Activated B cell treated with CpG ODN at 0.5 μM for 24 hours (primary cell): ENCODE results near the gene S100Z. TPM values are rescaled to one million over a fixed set of nuclear protein-coding genes. Genes with fewer than 3 reads are reported as not detected.
"Not testable (repeated sequence)": the region's sequence is repeated elsewhere in the genome, so short reads cannot be mapped to it uniquely, and the experiment has no call there.

Experiments
- ATAC-seq: fragments of 200-7000 bp; cut with Tn5 transposase; one replicate; pipeline ENCODE4 v1.10.0; 2021; ENCODE audit warnings: low read depth, mild to moderate bottlenecking, moderate library complexity
- CTCF ChIA-PET: fragments of 350-600 bp; sonication (Branson Sonifier 250); formaldehyde crosslinking; loops from one replicate; lab custom pipeline; 2021; ENCODE audit warnings: antibody characterized with exemption; lab: Charles Lee
- POLR2A ChIA-PET: fragments of 350-600 bp; sonication (Branson Sonifier 250); formaldehyde crosslinking; loops from one replicate; lab custom pipeline; 2021; ENCODE audit warnings: antibody characterized with exemption; lab: Charles Lee
- DNase-seq: peaks from one replicate; pipeline ENCODE4 v3.0.0; 2022
- H3K27ac Mint-ChIP-seq: one replicate; pipeline ENCODE4 v1.8.0; 2020; ENCODE audit warnings: mixed read lengths
- H3K27me3 Mint-ChIP-seq: one replicate; pipeline ENCODE4 v1.8.0; 2021; ENCODE audit warnings: mixed read lengths
- H3K36me3 Mint-ChIP-seq: one replicate; pipeline ENCODE4 v1.8.0; 2021; ENCODE audit warnings: low read depth, mixed read lengths
- H3K4me1 Mint-ChIP-seq: one replicate; pipeline ENCODE4 v1.8.0; 2021; ENCODE audit warnings: mixed read lengths
- H3K4me3 Mint-ChIP-seq: one replicate; pipeline ENCODE4 v1.8.0; 2020; ENCODE audit warnings: mild to moderate bottlenecking, mixed read lengths
- H3K9me3 Mint-ChIP-seq: one replicate; pipeline ENCODE4 v1.8.0; 2020; ENCODE audit warnings: mixed read lengths
- CTCF ChIP-seq: fragments of 200-600 bp; IDR thresholded peaks from one replicate; pipeline ENCODE4 v1.8.0; 2022; ENCODE audit warnings: antibody characterized with exemption, mild to moderate bottlenecking
- intact Hi-C: fragments of 100-400 bp; cut with micrococcal nuclease; formaldehyde crosslinking; loops from one replicate; pipeline ENCODE4 v1.15.1; 2024
- total RNA-seq: library from RNA; stranded (reverse); gene quantifications from 2 replicates; pipeline ENCODE4 v1.2.3, GENCODE V29; 2022

Gene S100Z
- total RNA-seq, 1 donor from 2014 or later = not detected

DNA sequence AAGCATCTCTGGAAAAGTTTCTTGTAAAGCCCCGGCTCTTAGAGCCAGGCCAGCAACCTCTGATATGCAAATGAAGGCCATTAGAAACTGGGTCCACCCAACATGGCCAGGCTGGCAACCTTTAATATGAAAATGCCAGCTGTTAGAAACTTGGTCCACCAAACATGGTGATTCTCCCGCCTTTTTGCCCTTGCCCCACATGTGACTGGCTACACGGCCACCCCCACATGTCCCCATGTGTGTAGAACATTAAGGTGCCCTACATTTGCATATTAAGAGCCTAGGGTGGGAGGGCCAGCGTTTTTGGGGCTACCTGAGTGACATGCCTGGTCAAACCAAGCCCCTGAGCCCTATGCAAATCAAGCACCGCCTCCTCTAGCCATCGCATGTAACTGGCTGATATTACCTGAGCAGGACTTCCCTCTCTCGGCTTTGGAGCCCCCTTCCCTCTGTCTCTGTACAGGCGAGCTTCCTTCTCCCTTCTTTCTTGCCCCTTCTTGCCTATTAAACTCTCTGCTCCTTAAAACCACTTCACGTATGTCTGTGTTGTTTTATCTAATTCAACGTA, 39.0 kb downstream of the S100Z start:
- TF ChIP-seq CTCF = no peak
- ChIA-PET CTCF (no interaction called here), POLR2A (no interaction called here)
- Mint-ChIP-seq H3K27ac (no peak overlapping the region), H3K9me3 (no peaks in the 10 kb centered on the region), H3K4me3 (no peak overlapping the region), H3K27me3 (no peaks in the 10 kb centered on the region), H3K36me3 (no peaks in the 10 kb centered on the region), H3K4me1 (no peaks in the 10 kb centered on the region)
- DNase-seq = no peak
- intact Hi-C loops = no loop called here
- no peak for ATAC-seq

DNA sequence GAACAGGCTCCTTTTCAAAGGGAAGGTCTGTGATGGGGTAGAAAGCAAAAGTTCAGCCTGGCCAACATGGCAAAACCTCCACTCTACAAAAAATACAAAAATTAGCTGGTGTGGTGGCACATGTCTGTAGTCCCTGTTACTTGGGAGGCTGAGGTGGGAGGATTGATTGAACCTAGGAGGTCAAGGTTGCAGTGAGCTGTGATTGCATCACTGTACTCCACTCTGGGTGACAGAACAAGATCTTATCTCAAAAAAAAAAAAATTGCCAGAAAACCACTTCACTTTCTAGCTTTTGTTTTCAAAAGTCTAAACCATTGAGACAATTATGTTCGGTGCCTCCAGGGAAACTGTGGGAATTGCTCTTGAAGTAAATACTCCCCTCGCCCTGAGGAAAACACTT, 43.5 kb downstream of the S100Z start:
- H3K36me3 Mint-ChIP-seq = no peaks in the 10 kb centered on the region
- ChIA-PET POLR2A (no interaction called here), CTCF (no interaction called here)
- no peaks in the 10 kb centered on the region for H3K27me3 Mint-ChIP-seq
- DNase-seq (no peak), ATAC-seq (no peak)
- H3K4me1 Mint-ChIP-seq = no peaks in the 10 kb centered on the region
- H3K4me3 Mint-ChIP-seq = no peak overlapping the region
- H3K9me3 Mint-ChIP-seq = peaks cover 10% of the 10 kb centered on the region
- no peak overlapping the region for H3K27ac Mint-ChIP-seq
- no peak for TF ChIP-seq CTCF
- intact Hi-C loops = no loop called here

DNA sequence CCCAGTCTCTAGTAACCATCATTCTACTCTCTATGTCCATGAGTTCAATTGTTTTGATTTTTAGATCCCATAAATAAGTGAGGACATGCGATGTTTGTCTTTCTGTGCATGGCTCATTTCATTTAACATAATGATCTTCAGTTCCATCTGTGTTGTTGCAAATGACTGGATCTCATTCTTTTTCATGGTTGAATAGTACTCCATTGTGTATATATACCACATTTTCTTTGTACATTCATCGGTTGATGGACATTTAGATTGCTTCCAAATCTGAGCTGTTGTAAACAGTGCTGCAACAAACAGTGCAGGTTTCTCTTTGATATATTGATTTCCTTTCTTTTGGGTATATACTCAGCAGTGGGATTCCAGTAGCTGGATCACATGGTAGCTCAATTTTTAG, 46.4 kb downstream of the S100Z start:
- Mint-ChIP-seq H3K9me3 (peaks cover 22% of the 10 kb centered on the region), H3K27ac (no peak overlapping the region), H3K27me3 (no peaks in the 10 kb centered on the region), H3K4me3 (no peak overlapping the region), H3K36me3 (peaks cover 4% of the 10 kb centered on the region), H3K4me1 (no peaks in the 10 kb centered on the region)
- TF ChIP-seq CTCF = no peak
- ATAC-seq (no peak), DNase-seq (no peak)
- ChIA-PET POLR2A (no interaction called here), CTCF (no interaction called here)
- intact Hi-C loops = no loop called here

GRCh38 chr5:76901522-76901921, 51.7 kb downstream of the S100Z start:
- Mint-ChIP-seq H3K27me3 (no peaks in the 10 kb centered on the region), H3K9me3 (peaks cover 20% of the 10 kb centered on the region)

GRCh38 chr5:76908166-76908565, 58.4 kb downstream of the S100Z start:
- H3K27ac Mint-ChIP-seq = no peak overlapping the region
- peaks cover 2% of the 10 kb centered on the region for H3K9me3 Mint-ChIP-seq
- DNase-seq = no peak
- ChIA-PET CTCF (no interaction called here), POLR2A (no interaction called here)
- no peak for TF ChIP-seq CTCF
- no peaks in the 10 kb centered on the region for H3K36me3 Mint-ChIP-seq
- no peaks in the 10 kb centered on the region for H3K27me3 Mint-ChIP-seq
- intact Hi-C loops = no loop called here
- ATAC-seq = no peak
- H3K4me1 Mint-ChIP-seq = no peaks in the 10 kb centered on the region
- no peak overlapping the region for H3K4me3 Mint-ChIP-seq

More at GRCh38 chr5:76901522-76901921, 51.7 kb downstream of the S100Z start:
- Mint-ChIP-seq H3K36me3 (peaks cover 4% of the 10 kb centered on the region), H3K4me3 (no peak overlapping the region), H3K27ac (no peak overlapping the region), H3K4me1 (no peaks in the 10 kb centered on the region)
- no peak for ATAC-seq
- CTCF ChIA-PET = no interaction called here
- no peak for DNase-seq
- POLR2A ChIA-PET = no interaction called here
- TF ChIP-seq CTCF = no peak
- intact Hi-C loops = no loop called here

DNA sequence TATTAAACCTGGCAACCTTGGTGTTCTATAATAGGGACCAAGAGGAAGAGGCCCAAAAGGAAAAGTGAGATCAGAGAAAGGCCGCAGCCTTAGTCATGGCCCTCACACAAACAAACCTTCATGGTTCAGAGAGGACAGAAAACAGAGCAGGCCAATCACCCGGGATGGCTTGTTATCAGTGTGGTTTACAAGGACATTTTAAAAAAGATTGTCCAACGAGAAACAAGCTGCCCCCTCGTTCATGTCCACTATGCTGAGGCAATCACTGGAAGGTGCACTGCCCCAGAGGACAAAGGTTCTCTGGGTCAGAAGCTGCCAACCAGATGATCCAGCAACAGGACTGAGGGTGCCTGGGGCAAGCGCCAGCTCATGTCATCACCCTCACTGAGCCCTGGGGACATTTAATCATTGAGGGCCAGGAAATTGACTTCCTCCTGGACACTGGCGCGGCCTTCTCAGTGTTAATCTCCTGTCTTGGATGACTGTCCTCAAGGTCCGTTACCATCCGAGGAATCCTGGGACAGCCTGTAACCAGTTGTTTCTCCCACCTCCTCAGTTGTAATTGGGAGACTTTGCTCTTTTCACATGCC, 60.6 kb downstream of the S100Z start:
- H3K27ac Mint-ChIP-seq, H3K36me3 Mint-ChIP-seq, H3K27me3 Mint-ChIP-seq, DNase-seq, intact Hi-C loops, POLR2A ChIA-PET, CTCF ChIA-PET, H3K4me1 Mint-ChIP-seq, H3K4me3 Mint-ChIP-seq, H3K9me3 Mint-ChIP-seq, ATAC-seq: not testable (repeated sequence)

DNA sequence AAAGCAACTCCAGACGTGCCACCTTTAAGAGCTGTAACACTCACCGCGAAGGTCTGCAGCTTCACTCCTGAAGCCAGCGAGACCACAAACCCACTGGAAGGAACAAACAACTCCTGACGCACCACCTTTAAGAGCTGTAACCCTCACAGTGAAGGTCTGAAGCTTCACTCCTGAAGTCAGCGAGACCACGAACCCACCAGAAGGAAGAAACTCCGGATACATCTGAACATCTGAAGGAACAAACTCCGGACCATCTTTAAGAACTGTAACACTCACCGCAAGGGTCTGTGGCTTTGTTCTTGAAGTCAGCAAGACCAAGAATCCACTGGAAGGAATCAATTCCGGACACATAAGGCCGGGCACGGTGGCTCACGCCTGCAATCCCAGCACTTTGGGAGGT, 64.9 kb downstream of the S100Z start:
- H3K9me3 Mint-ChIP-seq, H3K27ac Mint-ChIP-seq, H3K4me3 Mint-ChIP-seq, CTCF ChIA-PET, H3K27me3 Mint-ChIP-seq, H3K36me3 Mint-ChIP-seq, DNase-seq, H3K4me1 Mint-ChIP-seq, POLR2A ChIA-PET, intact Hi-C loops, ATAC-seq: not testable (repeated sequence)
